Heart left ventricle (tissue), 16 donors: ENCODE measurements around the gene CRHR1. TPM values are rescaled to one million over a fixed set of nuclear protein-coding genes. Genes with fewer than 3 reads are reported as not detected.
A peak's percentile ranks its signal among the peaks of the same experiment; 100 is the strongest.

Experiments
- ATAC-seq, 4 donors: fragments of 200-7000 bp; cut with Tn5 transposase; one replicate each; pipeline ENCODE4 v1.9.1; 2020 to 2022; ENCODE audit warnings: moderate library complexity in 4 of 4, mild to moderate bottlenecking in 3 of 4, moderate number of reproducible peaks in 1 of 4
- DNase-seq, 5 donors: peaks; one replicate each; pipeline ENCODE4 v3.0.0-alpha.2; 2020
- H3K27ac ChIP-seq, 12 donors: fragments of 200-600 bp; sonication (generic) in 4 of 12; one replicate each; pipeline versions ENCODE4 v1.5.0 to v1.8.0; 2016 to 2022; ENCODE audit warnings: mild to moderate bottlenecking in 2 of 12
- H3K27me3 ChIP-seq, 9 donors: fragments of 200-600 bp; sonication (generic) in 2 of 9; one replicate each; pipeline versions ENCODE4 v1.5.1 to v1.8.0; 2016 to 2022; ENCODE audit warnings: mild to moderate bottlenecking in 3 of 9
- H3K36me3 ChIP-seq, 9 donors: fragments of 200-600 bp; sonication (generic) in 2 of 9; one replicate each; pipeline versions ENCODE4 v1.5.0 to v1.8.0; 2018 to 2022; ENCODE audit warnings: mild to moderate bottlenecking in 2 of 9
- H3K4me1 ChIP-seq, 12 donors: fragments of 200-600 bp; sonication (generic) in 4 of 12; one replicate each; pipeline versions ENCODE4 v1.5.0 to v1.8.0; 2016 to 2022; ENCODE audit warnings: mild to moderate bottlenecking in 3 of 12
- H3K4me3 ChIP-seq, 12 donors: fragments of 200-600 bp; sonication (generic) in 4 of 12; one replicate each; pipeline versions ENCODE4 v1.5.0 to v1.8.0; 2017 to 2022; ENCODE audit warnings: mild to moderate bottlenecking in 9 of 12, moderate library complexity in 4 of 12
- H3K9me3 ChIP-seq, 12 donors: fragments of 200-600 bp; sonication (generic) in 4 of 12; one replicate each; pipeline versions ENCODE4 v1.5.0 to v1.8.0; 2016 to 2022; ENCODE audit warnings: mild to moderate bottlenecking in 1 of 12
- POLR2A ChIP-seq, 2 donors: fragments of 450-650 bp; IDR thresholded peaks; one replicate each; pipeline ENCODE4 v1.6.1; 2017; ENCODE audit warnings: antibody characterized with exemption in 2 of 2, mild to moderate bottlenecking in 2 of 2, moderate library complexity in 2 of 2
- WGBS, 4 donors: extraction: QIAGEN DNeasy Blood & Tissue Kit in 2 of 4; methylation state at CpG; one replicate each; pipeline versions ENCODE4 v1.1.5 to v1.1.7; 2013 to 2018; 5-methylcytosine and 5-hydroxymethylcytosine counted together
- intact Hi-C, 10 donors: fragments of 100-400 bp; cut with DNase I; formaldehyde crosslinking; loops; one replicate each; pipeline versions ENCODE4 v1.11.1 to v1.14.2; 2022
- polyA plus RNA-seq, 2 donors: library from polyadenylated mRNA; stranded (reverse); fragments of 200-250 nt; gene quantifications; one replicate each; pipeline ENCODE4 v1.2.3, GENCODE V29; 2013
- total RNA-seq, 9 donors: library from RNA; depleted of rRNA in 2 of 9; stranded (reverse); fragments of >200 nt in 2 of 9; fragmentation: NEBNext Ultra II Directional in 3 of 9; extraction: Animal tissue kit (Norgen Biotek cat#: 25700) in 3 of 9; gene quantifications; one replicate each; pipeline versions ENCODE4 v1.1.0 to v1.2.4, GENCODE V29; 2016 to 2023
- TF ChIP-seq, protein P1 (sequence below), 12 donors: fragments of 200-600 bp; sonication (generic) in 4 of 12; IDR thresholded peaks; one replicate each; pipeline versions ENCODE4 v1.5.0 to v1.8.0; 2018 to 2022; ENCODE audit warnings: antibody characterized with exemption in 12 of 12, mild to moderate bottlenecking in 5 of 12
- donor health status: ischemic (EF 13 %, LVEDD 7.1; RV severe dilation, severe dysfunction).
- donor health status: healthy with polysubstance abuse.
- donor health status: DM: no; HTN: yes; CAD: no.
- donor health status: DM: no; HTN: no; CAD: no.
- donor health status: ischemic (EF 25% LVEDD 6.9; RV normal size, moderate dysfunction).
- donor health status: ischemic (EF 25% LVEDD 5.7; RV mildly dilated, moderate dysfunction).
- donor health status: healthy.
- donor health status: DM: yes; HTN: yes; CAD: no.
- donor health status: ischemic (EF 35%, LVEDD 5.7; RV mildly dilated, moderate dysfunction).
- donor health status: nonischemic (EF 11% LVEDD 7.7; RV severe dilation, severe dysfunction).
- donor health status: DM: yes; HTN: yes; CAD: no.
- donor health status: PGD.
- donor health status: ischemic (EF 29% LVEDD 5.4; RV normal size, mild dysfunction).
- donor health status: nonischemic (EF 23%, LVEDD 6.1; RV moderate dilation, normal function).

CRHR1 gene
- total and polyA plus RNA-seq, 11 donors, result 0.52 TPM; not detected in 10

DNA sequence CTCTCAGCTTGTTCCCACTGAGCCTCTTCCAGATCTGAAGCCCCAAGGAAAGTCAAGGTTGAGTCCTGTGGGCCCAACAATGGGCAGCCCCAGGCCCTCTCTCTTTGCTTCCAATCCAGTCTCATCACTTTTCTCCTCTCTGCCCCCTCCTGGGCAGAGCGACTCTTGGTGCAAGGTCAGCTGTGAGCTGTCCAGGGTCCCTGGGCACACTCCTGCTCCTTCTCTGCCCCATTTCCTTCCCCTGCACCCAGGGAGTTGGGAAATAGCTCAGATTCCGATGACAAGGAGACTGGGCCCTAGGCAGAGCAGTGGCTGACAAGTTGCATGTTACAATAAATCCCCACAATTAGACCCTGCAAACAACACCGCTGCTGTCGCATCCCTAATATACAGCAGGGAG is 16.1 kb upstream of the CRHR1 start:
- Histone ChIP-seq H3K27me3 (peaks cover 0 to 52% (median 13%) of the 10 kb centered on the region in 9 donors), H3K36me3 (no peaks in the 10 kb centered on the region), H3K27ac (no peak overlapping the region), H3K4me1 (no peaks in the 10 kb centered on the region), H3K4me3 (no peak overlapping the region), H3K9me3 (no peaks in the 10 kb centered on the region)
- ATAC-seq (peak in 1 of 4 donors; percentile 25), DNase-seq (no peak)
- intact Hi-C loops, result no loop called here
- TF ChIP-seq POLR2A (IDR thresholded peaks at IDR 0.05), result no peak
- TF ChIP-seq, protein P1, sequence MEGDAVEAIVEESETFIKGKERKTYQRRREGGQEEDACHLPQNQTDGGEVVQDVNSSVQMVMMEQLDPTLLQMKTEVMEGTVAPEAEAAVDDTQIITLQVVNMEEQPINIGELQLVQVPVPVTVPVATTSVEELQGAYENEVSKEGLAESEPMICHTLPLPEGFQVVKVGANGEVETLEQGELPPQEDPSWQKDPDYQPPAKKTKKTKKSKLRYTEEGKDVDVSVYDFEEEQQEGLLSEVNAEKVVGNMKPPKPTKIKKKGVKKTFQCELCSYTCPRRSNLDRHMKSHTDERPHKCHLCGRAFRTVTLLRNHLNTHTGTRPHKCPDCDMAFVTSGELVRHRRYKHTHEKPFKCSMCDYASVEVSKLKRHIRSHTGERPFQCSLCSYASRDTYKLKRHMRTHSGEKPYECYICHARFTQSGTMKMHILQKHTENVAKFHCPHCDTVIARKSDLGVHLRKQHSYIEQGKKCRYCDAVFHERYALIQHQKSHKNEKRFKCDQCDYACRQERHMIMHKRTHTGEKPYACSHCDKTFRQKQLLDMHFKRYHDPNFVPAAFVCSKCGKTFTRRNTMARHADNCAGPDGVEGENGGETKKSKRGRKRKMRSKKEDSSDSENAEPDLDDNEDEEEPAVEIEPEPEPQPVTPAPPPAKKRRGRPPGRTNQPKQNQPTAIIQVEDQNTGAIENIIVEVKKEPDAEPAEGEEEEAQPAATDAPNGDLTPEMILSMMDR (IDR thresholded peaks at IDR 0.05), result no peak
- WGBS, 4 donors, result 0 to 48% (median 40%) methylated on average over 2 to 4 of the region's 4 CpGs

DNA sequence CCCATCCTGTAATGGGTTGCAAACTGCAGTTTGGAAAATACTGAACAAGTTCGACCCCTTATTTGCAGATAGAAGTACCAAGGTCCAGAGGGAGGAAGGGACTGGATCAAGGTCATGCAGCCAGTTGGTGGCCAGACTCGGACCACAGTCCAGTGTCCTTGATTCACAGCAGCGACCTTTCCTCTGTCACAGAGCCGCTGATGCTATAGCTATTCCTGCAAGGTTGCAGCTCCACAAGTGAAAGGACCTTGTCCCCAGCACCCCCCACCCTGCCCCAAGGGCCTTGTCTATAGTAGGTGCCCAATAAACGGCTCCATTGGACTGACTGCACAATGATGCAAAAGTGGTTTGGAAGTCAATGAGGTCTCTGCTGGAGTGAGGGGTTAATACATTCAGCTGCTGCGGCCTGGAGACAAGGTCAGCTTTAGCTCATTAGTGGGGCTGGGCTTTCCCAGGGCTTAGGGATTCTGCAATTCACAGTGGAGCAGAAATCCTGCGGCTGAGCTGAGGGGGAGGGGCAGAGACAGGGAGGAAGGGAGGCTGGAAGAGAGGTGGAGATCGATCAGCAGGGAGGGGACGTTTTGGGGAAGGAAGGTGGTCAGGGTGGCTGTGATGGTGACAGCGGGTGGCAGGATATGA is 13.4 kb upstream of the CRHR1 start:
- WGBS, 4 donors, result 33 to 41% (median 39%) methylated on average over 10 of the region's 10 CpGs
- intact Hi-C loops, result no loop called here
- Histone ChIP-seq H3K27me3 (peaks cover 0 to 40% (median 11%) of the 10 kb centered on the region in 9 donors), H3K4me3 (no peak overlapping the region), H3K9me3 (peaks cover 0 to 3% (median 0%) of the 10 kb centered on the region in 12 donors), H3K36me3 (no peaks in the 10 kb centered on the region), H3K27ac (no peak overlapping the region), H3K4me1 (peaks cover 0 to 5% (median 0%) of the 10 kb centered on the region in 12 donors)
- ATAC-seq (no peak), DNase-seq (no peak)
- TF ChIP-seq, protein P1 (IDR thresholded peaks at IDR 0.05), result no peak
- no peak for TF ChIP-seq POLR2A (IDR thresholded peaks at IDR 0.05)

DNA sequence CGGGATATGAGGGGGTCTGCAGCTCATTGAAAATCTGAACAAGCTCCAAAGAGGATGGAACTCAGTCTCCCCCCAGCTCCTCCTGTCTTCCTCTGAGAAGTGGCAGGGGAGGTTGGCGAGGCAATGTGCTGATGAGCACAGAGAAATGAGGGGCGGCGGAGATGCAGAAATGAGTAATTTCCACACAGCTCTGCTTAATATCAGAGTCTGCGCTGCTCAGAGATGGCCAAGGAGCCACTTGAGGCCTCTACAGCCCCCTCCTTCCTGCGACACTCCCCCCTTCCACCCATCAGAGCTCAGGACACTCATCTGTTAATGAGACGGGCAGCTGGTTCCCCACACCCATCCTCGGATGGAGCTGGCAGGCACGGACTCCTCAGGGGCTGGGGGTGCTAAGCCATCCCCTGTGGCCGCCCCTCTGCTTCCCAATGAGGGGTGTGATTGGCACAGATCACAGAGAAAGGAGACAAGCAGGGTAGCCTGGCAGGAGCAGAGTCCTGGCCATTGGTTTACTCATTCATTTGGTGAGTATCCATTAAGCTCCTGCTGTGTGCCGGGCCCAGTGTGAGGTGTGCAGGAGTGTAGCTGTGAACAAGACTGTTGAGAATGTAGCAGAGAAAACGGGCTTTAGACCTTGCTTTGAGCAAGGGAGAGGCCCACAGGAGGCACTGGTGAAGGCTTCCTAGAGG is 12.7 kb upstream of the CRHR1 start:
- no peaks in the 10 kb centered on the region for H3K36me3 ChIP-seq
- no peak overlapping the region for H3K27ac ChIP-seq
- TF ChIP-seq POLR2A (IDR thresholded peaks at IDR 0.05), result no peak
- TF ChIP-seq, protein P1 (IDR thresholded peaks at IDR 0.05), result no peak
- peaks cover 0 to 5% (median 0%) of the 10 kb centered on the region in 12 donors for H3K4me1 ChIP-seq
- H3K9me3 ChIP-seq, result peaks cover 0 to 3% (median 0%) of the 10 kb centered on the region in 12 donors
- no peak overlapping the region for H3K4me3 ChIP-seq
- no peak for ATAC-seq
- H3K27me3 ChIP-seq, result peaks cover 0 to 39% (median 10%) of the 10 kb centered on the region in 9 donors
- WGBS, 4 donors, result 34 to 42% (median 37%) methylated on average over 9 to 12 of the region's 12 CpGs
- intact Hi-C loops, result no loop called here
- DNase-seq, result no peak

DNA sequence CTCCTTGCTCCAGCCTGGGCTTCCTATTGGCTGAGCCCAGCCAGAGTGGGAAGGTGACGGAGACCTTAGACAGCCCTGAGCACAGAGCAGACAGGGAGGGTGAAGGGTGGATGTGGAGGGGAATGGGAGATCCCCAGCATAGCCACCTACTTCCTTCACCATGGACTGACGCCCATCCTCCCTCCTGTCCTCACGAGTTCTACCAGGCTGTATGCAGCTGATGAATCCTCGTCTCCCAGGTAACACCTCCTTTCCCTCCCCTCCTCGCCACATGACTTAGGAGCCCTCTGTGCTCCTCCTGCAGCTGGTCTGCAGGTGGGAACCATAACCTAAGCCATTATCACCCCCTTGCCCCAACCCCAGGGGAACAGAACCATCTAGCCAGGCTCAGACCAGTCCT is 9.0 kb upstream of the CRHR1 start:
- H3K9me3 ChIP-seq, result peaks cover 0 to 3% (median 0%) of the 10 kb centered on the region in 12 donors
- WGBS, 4 donors, result 45 to 56% (median 49%) methylated on average over 5 of the region's 5 CpGs
- ATAC-seq (no peak), DNase-seq (no peak)
- no peak for TF ChIP-seq POLR2A (IDR thresholded peaks at IDR 0.05)
- TF ChIP-seq, protein P1 (IDR thresholded peaks at IDR 0.05), result no peak
- H3K27me3 ChIP-seq, result peaks cover 0 to 39% (median 10%) of the 10 kb centered on the region in 9 donors
- no peak overlapping the region for H3K27ac ChIP-seq
- H3K4me1 ChIP-seq, result peaks cover 0 to 5% (median 0%) of the 10 kb centered on the region in 12 donors
- intact Hi-C loops, result no loop called here
- H3K4me3 ChIP-seq, result no peak overlapping the region
- no peaks in the 10 kb centered on the region for H3K36me3 ChIP-seq
